HUDEP-2 (cell line): ENCODE data around the gene COL13A1.

ENCODE experiments used
- DNase-seq, 76 experiments: peaks; one replicate each; lab custom pipeline; 2025; ENCODE audit not compliant: unreplicated experiment in 76 of 76; lab: John Stamatoyannopoulos, UW

The COL13A1 gene

GRCh38 chr10:69801434-69802315 lies at the start of gene COL13A1:
Gene COL13A1 (plus strand): TSS chr10:69801906. CDS start chr10:69802424, 518 bp downstream.
- no peak for DNase-seq

- no peak for DNase-seq
Measured at GRCh38 chr10:69752479-69752878, 49.2 kb upstream of the COL13A1 start.

- no peak for DNase-seq
Measured at GRCh38 chr10:69756279-69756678, 45.4 kb upstream of the COL13A1 start.

GRCh38 chr10:69757206-69757552 lies 44.5 kb upstream of the COL13A1 start:
- DNase-seq = no peak

- no peak for DNase-seq
Measured at GRCh38 chr10:69757553-69758309, 44.0 kb upstream of the COL13A1 start.

GRCh38 chr10:69758310-69758728 lies 43.4 kb upstream of the COL13A1 start:
- no peak for DNase-seq

DNA sequence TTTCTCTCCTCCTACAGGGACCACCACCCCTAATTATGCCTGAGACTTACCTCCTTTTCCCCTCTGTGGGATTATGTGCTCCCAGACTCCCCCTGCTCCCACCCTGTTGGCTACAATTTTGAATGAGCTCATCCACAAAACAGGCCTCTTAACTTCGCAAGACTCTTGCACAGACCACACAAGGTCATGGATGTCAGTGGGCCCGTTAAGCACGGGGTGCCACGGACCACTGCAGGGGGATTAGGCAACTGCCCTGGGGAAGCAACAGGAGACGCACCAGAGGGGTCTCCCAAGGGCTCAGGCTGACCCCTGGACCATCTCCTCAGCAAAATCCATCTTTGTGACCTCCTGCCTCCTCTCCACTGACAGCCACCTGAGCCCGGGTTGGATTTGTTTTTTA lies 42.1 kb upstream of the COL13A1 start:
- no peak for DNase-seq

- no peak for DNase-seq
Measured at GRCh38 chr10:69760072-69760471, 41.6 kb upstream of the COL13A1 start.

GRCh38 chr10:69761320-69761719 lies 40.4 kb upstream of the COL13A1 start:
- DNase-seq = no peak

DNA sequence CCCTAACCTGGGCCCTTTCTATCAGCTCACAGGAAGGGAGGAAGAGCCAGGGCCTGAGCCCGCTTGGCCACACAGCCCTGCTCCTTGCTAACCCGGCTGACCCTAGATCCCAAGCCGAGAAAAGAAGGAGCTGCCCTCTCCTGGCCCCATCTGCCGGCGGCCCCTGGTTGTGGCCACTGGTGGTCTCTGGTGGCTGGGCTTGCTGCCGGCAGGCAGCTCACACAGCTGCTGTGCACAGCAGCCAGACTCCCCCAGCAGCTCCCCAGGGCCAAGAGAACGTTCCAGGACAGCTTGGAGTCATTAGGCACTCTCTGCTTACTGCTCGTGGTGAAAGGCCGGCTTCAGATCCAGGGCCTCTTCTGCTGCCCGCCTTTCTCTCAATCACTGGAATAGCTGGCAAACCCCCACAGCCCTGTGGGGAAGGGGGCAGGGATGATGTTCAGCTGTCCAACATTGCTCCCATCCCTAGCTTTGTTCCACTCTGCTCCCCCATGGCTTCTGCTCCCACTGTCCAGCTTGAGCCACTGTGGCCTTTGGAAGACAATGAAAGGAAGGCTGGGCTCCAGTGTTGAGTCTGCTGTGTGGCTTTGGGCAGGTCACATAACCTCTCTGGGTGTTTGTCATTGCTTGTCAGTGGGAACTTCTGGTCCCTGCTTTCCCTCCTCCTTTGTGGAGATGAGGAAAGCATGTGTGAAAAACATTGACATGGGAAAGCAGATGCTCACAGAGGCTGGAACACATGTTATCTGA lies 35.4 kb upstream of the COL13A1 start:
- no peak for DNase-seq

DNA sequence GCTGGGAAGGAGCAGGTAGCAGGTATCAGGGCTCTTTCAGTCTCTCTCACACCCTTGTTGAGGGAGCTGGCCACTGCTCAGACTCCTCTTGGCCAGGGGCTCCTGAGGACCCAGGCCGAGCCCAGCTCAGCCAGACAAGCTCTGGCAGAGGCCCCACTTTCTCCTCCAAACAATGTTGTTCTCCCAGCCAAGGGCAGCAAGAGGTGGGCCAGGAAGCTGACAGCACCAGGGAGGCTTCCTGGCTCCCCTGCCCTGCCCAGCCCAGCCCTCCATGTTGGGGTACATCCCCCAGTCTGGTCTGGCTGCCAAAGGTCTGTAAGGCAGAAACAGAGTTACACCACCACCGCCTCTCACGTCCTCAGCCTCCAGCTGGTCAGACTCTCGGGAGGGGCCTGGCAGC lies 33.9 kb upstream of the COL13A1 start:
- no peak for DNase-seq

DNA sequence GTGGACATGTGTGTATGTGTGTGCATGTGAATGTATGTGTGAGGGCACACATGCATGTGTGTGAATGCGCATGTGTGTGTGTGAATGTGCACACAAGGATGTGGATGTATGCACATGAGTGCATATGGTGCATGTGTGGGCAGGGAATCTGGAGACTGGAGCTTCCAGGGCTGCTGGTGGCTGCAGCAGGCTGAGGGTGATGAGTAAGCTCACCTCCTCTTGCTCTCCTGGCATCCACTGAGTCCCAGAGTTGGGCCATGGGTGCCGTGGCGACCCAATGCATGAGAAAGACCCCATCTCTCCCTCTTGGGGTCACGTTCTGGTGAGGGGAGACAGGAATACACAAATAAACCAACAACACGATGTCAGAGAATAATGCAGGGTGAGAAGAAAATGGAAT lies 33.3 kb upstream of the COL13A1 start:
- DNase-seq = no peak

GRCh38 chr10:69769395-69769992 lies 32.2 kb upstream of the COL13A1 start:
- DNase-seq = no peak

DNA sequence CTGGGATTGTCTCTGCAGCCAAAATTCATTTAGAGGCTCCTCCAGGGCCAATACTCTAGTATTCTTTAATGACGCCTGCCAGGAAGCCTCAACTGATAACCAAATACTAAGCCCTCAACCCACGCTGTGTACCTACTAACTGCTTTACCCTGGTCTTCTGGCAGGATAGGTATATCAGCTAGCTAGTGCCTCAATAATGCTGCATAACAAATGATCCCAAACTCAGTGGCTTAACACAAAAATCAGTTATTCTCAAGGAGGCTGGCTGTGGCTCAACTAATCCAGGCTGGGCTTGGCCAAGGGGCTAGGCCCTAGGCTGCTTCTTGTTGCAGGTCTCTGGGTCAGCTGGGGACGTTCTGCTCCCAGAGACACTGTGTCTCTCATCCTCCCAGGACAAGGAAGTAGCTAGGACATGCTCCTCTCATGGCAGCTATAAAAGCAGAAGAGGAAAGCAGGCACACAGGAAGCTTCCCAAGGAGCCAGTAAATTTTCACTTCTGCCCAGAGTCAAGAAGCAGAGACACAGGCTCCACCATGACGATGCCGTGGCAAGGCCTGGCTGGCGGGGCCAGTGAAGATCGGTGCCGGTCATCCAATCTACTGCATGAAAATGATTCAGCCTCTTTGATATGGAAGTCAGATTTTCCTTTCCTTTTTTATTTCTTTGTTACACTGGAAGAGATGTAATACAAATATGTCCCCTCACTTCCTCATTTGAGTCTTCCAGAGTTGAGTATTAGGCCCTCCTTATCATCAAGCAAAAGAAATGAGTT lies 28.6 kb upstream of the COL13A1 start:
- DNase-seq = no peak

DNA sequence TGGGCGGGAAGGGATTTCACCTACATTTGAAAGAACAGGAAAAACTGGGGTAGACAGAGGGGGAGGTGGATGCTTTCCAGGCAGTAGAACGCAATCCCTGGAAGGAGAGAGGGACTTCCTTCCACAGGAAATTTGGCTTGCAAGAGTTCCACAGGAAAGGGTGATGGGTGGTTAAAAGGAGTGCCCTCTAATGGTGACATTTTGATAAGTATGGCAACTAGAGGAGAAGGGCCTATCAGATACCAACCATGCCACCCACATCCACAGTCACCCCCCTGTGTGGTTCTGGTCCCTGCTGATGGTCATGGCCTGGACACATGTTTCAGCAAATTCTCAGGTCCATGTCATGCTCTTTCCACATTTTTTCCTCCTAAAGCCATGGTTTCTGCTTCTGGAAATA lies 27.1 kb upstream of the COL13A1 start:
- DNase-seq = no peak

- no peak for DNase-seq
Measured at GRCh38 chr10:69780077-69780476, 21.6 kb upstream of the COL13A1 start.

- DNase-seq = no peak
Measured at GRCh38 chr10:69781576-69781975, 20.1 kb upstream of the COL13A1 start.

- DNase-seq = no peak
Measured at GRCh38 chr10:69783515-69783914, 18.2 kb upstream of the COL13A1 start.

DNA sequence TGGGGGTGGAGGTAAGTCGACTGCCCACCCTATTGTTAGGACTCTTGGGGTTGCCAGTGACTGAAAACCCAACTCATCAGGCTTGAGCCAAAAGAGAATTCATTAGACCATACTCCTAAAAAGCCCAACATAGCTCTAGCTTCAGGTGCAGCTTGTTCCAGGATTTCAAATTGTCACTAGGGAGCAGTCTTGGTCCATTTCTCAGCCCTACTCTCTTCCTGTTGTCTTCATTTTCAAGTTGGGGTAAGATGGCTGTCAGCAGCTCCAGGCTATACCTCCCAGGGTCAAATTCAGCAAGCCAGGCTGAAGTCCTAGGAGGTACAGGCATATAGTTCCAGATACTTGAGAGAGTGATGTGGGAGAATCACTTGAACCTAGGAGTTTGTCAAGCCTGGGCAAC lies 14.9 kb upstream of the COL13A1 start:
- DNase-seq = no peak

GRCh38 chr10:69787681-69788080 lies 14.0 kb upstream of the COL13A1 start:
- no peak for DNase-seq
